Activated CD4-positive, alpha-beta T cell treated with anti-CD3 and anti-CD28 coated beads for 4 hours (primary cell): ENCODE measurements around the gene CAMK4.

Experiments
- DNase-seq, 2 donors: peaks; one replicate each; pipeline ENCODE4 v3.0.0-alpha.2; 2020

Gene CAMK4

DNA sequence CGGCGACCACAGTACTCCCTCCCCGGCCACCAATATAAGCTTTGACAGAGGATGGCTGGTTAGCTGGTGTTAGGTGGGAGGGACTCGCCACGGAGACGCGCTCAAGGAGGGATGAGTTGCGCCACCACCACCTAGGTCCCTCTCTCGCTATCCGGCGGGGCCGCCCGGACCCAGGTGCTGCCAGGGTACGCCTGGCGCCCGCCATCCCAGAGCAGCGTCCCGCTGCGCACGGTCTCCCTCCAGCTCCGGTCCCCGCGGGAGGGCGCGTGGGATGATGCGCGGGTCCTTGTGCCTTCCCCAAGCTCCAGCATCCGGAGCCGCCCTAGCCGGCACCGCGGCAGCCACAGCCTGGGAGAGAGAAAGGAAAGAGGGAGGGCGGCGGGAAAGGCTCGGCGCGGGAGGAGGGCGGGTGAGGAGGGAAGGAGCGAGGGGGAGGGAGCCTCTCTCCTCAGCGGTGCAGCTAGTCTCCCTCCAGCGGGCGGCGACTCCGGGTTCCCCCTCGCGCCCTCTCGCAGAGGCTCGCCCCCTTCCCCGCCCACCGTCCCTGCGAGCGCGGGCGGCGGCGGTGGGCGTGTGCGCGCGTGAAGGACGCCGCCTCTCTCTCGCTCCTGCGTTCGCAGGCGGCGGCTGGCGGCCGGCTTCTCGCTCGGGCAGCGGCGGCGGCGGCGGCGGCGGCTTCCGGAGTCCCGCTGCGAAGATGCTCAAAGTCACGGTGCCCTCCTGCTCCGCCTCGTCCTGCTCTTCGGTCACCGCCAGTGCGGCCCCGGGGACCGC is at the start of gene CAMK4:
TSS of gene CAMK4 (plus strand) at position 598 of the 774 bp plus-strand sequence. CDS start at position 698, 100 bp downstream.
- peak; percentile 77 to 81 for DNase-seq

DNA sequence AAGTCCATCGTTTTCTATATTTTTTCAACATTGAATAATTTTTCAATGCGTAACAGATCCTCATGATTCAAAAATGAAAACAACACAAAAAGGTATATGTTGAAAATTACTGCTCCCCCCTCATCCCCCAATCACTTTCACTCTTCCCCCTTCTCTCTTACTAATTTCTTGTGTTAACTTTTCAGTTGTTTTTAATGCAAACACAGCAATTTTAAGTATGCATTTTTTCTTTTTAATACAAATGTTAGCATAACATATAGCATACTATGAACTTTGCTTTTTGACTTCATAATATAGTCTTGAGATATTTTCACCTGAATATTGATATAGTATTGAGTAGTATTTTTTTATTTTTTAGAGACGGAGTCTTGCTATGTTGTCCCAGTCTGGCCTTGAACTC is 41.1 kb upstream of the CAMK4 start:
- DNase-seq = no peak

DNA sequence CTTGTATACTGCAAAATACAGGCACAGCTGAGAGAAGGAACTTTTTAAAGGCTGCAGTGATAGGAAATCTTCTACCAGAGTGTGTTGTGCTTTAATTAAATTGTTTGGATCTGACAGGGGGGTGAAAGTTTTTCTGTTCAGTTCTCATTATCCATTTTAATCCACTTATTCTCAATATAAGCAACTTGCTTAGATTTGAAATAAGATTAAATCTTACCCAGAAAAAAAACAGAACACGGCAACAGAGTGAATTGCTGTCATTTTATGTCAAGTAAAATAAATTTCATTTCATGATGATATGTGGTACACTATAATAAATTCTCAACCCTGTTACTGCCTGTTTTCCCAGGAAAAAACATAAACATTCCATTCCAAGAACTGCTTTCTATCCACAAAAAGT is 37.1 kb upstream of the CAMK4 start:
- no peak for DNase-seq

DNA sequence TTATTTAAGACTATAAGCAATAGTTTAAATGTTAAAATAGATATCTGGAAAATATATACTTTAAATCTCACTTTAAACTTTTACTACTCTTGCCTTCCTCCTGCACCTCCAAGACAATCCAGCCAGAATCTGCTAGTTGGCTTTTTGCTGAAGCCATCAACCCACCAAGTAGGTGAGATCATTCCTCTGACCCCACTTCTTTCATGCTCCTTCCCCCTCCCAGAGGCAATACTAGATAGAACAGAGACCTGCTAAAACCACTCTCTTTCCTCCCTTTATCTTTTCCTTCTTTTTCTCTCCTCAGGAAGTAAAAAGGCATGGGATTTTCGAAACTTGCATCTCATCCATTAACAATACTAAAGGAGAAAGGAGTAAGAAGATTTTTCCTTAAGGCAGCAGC is 30.1 kb upstream of the CAMK4 start:
- no peak for DNase-seq

DNA sequence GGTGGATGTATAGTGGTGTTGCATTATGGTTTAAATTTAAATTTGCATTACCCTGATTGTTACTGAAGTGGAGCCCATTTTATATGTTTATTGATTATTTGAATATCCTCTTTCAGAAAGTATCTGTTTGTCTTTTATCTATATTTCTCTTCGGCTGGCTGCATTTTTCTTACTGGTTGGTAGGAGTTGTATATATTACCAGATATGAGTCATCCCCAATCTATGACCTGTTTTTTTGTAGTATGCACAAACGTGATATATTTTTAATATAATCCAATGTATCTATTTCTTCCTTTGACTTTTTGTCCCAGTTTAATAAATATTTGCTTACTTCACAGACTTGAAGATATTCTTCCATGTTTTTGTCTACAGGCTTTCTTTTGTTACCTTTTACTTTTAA is 29.3 kb upstream of the CAMK4 start:
- DNase-seq = no peak

DNA sequence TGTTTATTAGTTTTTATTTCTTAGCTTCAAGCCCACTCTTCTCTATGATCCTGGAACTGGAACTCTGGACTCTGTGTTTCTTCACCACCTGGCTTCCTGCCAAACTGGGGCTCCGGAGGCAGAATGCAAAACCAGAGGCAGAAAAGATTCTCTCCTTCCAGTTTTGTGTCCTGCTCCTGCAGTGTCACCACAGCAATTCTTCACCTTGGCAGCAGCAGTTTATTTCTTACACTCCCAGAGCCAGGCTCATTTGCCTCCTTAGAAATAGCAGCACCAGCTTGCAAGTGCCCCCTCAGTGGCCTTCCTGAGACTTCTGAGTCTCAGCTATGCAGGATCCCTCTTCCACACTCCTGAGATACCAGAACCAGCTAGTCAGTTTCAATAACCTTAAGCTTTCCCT is 26.7 kb upstream of the CAMK4 start:
- DNase-seq = no peak

- DNase-seq = no peak
Measured at GRCh38 chr5:111198281-111198966, 25.8 kb upstream of the CAMK4 start.

DNA sequence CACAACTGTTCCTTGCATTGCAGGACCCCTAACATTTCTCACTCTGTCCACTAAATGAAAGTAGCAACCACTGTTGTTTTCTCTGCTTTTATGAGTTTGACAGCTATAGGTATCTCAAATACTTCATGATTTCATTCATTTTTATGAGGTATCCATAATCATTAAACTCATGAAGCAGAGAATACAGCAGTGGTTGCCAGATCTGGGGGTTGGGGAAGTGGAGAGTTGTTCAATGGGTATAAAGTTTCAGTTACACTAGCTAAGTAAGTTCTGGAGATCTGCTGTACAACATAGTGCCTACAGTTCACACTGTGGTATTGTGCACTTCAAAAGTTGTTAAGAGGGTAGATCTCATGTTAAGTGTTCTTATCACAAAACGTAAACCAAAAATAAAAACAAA is 23.4 kb upstream of the CAMK4 start:
- DNase-seq = no peak

DNA sequence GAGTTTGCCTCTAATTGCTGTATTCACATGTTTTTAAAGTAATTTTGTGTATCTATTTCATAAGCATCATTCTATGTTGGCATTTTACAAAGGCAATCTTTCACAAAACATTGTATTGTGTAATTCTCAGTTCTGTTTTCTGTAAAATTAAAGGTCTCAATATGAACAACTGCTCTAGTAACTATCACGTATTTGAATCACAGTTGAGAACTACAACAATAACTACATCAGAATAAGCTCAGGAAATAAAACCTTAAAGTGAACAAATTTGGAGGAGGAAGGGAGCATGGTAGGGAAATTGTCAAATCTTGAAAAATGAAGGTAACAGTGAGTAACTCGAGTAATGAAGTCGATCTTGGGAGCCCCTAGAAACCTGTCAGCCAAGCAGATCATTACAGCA is 22.5 kb upstream of the CAMK4 start:
- DNase-seq = no peak

GRCh38 chr5:111211341-111211740 is 12.8 kb upstream of the CAMK4 start:
- no peak for DNase-seq

GRCh38 chr5:111214052-111214742 is 10.0 kb upstream of the CAMK4 start:
- no peak for DNase-seq

GRCh38 chr5:111215971-111216370 is 8.2 kb upstream of the CAMK4 start:
- no peak for DNase-seq

DNA sequence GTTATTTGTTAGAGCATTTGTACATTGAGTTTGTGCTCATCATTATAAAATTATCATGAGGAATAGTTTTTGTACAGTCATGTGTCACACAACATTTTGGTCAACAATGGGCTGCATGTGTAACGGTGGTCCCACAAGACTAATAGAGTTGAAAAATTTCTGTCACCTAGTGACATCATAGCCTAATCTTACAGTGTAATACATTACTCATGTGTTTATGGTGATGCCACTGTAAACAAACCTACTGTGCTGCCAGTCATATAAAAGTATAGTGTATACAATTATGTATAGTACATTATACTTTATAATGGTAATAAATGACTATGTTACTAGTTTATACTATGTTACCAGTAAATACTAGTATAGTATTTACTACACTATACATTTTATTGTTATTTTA is 3.0 kb upstream of the CAMK4 start:
- no peak for DNase-seq

- DNase-seq = peak; percentile 20 to 25
Measured at GRCh38 chr5:111223101-111223786, 940 bp upstream of the CAMK4 start.

- DNase-seq = peak; percentile 19 to 26
Measured at GRCh38 chr5:111224561-111225345, 569 bp downstream of the CAMK4 start.

- no peak for DNase-seq
Measured at GRCh38 chr5:111225926-111226325, 1.7 kb downstream of the CAMK4 start.

- DNase-seq = no peak
Measured at GRCh38 chr5:111226556-111226955, 2.4 kb downstream of the CAMK4 start.

DNA sequence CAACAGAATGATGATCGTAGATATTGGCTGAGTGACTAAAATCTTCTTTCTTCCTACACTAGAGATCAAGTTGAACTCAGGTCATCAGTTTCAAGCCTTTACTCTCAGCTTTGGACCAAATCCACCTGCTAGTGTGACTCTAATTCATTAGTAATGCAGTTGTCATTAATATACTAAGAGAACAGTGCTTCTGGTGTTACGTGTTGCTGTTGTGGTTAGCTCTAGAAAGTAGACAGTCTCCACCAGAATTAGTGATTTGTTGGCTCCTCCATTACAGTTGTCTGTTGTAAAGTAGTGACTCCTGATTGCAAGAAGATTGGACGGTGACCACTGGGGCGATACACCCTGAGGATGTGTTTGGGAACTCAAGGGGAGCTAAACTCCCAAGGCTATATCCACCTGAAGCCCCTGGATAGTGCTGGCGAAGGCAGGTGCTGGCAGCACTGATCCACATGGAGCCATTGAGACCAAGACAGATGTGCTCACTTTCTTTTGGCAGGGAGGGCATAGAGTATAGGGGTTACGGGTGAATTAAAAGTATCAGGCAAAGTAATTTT is 3.1 kb downstream of the CAMK4 start:
- no peak for DNase-seq

- peak in 1 of 2 donors; percentile 34 for DNase-seq
Measured at GRCh38 chr5:111227801-111228200, 3.6 kb downstream of the CAMK4 start.

- DNase-seq = no peak
Measured at GRCh38 chr5:111228520-111229220, 4.5 kb downstream of the CAMK4 start.

DNA sequence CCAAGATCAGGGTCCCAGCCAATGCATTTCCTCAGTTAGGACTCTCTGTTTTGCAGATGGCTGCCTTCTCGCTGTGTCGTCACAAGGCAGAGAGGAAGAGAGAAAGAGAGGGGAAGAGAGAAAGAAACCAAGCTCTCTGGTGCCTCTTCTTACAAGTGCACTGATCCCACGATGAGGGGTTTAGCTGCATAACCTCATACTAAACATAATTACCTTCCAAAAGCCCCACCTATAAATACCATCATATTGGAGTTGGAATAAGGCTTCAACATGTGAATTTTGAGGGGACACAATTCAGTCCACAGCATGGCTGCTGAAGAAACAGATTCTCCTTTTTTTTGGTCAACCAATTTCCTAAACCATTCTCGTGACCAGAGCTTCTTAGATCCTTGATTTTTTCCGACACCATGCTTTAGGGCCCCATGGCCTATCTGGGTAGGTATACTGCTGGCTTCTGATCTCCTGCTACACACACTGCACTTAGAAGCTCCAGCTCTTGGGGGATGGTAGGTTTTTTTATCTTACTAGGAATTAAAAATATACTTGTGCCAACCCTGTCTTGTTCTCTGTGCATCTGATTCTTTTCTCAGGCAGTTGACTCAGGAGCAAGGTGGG is 5.1 kb downstream of the CAMK4 start:
- DNase-seq = no peak
